PC-3 (cell line): ENCODE results near the gene ADAMTS19. TPM values are rescaled to one million over a fixed set of nuclear protein-coding genes. Genes with fewer than 3 reads are reported as not detected.

ENCODE experiments used
- ATAC-seq: fragments of 200-7000 bp; cut with Tn5 transposase; 2 replicates; pipeline ENCODE4 v1.9.1; 2020; ENCODE audit warnings: mild to moderate bottlenecking, moderate library complexity
- BruUV-seq: library from RNA; stranded (reverse); fragments of 400-500 nt; replicated peaks from 2 replicates; lab custom pipeline; 2021; lab: Mats Ljungman, UMichigan
- CTCF ChIA-PET: fragments of 300-600 bp; sonication (Branson Sonifier 250); formaldehyde crosslinking; loops from one replicate; lab custom pipeline; 2022; ENCODE audit warnings: antibody characterized with exemption; lab: Charles Lee
- POLR2A ChIA-PET: fragments of 300-600 bp; sonication (Branson Sonifier 250); formaldehyde crosslinking; loops from one replicate; lab custom pipeline; 2022; ENCODE audit warnings: antibody characterized with exemption; ENCODE audit not compliant: unreplicated experiment; lab: Charles Lee
- DNase-seq: peaks from one replicate; pipeline ENCODE4 v3.0.0-alpha.2; 2015
- H2AFZ ChIP-seq: fragments of 300-600 bp; sonication (generic); 2 replicates; pipeline ENCODE4 v1.6.0; 2016; ENCODE audit warnings: antibody characterized with exemption, low read length
- H3F3A ChIP-seq: fragments of 300-600 bp; sonication (generic); one replicate; pipeline ENCODE4 v1.6.0; 2017; ENCODE audit warnings: antibody characterized with exemption, low read length, control low read depth, mild to moderate bottlenecking; ENCODE audit not compliant: unreplicated experiment
- H3K27ac ChIP-seq: fragments of 300-600 bp; sonication (generic); 2 replicates; pipeline ENCODE4 v1.5.1; 2016; ENCODE audit warnings: mild to moderate bottlenecking, low read length
- H3K27me3 ChIP-seq: fragments of 300-600 bp; sonication (generic); 2 replicates; pipeline ENCODE4 v1.6.1; 2016; ENCODE audit warnings: low read length, mixed read lengths
- H3K36me3 ChIP-seq: fragments of 300-600 bp; sonication (generic); 2 replicates; pipeline ENCODE4 v1.6.1; 2016; ENCODE audit warnings: low read depth, mixed run types, low read length, mixed read lengths
- H3K4me1 ChIP-seq: fragments of 300-600 bp; sonication (generic); 2 replicates; pipeline ENCODE4 v1.5.1; 2016; ENCODE audit warnings: low read length; ENCODE audit not compliant: insufficient read depth
- H3K4me2 ChIP-seq: fragments of 300-600 bp; sonication (generic); 2 replicates; pipeline ENCODE4 v1.6.0; 2016; ENCODE audit warnings: low read length
- H3K4me3 ChIP-seq: fragments of 300-600 bp; sonication (generic); 2 replicates; pipeline ENCODE4 v1.5.1; 2016; ENCODE audit warnings: mild to moderate bottlenecking, low read length, mixed read lengths
- H3K79me2 ChIP-seq: fragments of 300-600 bp; sonication (generic); 2 replicates; pipeline ENCODE4 v1.6.1; 2017; ENCODE audit warnings: low read length, mixed read lengths
- H3K9ac ChIP-seq: fragments of 300-600 bp; sonication (generic); 2 replicates; pipeline ENCODE4 v1.6.0; 2016; ENCODE audit warnings: mild to moderate bottlenecking, low read length
- H3K9me2 ChIP-seq: fragments of 300-600 bp; sonication (generic); replicated peaks from 2 replicates; pipeline ENCODE4 v1.6.1; 2016; ENCODE audit warnings: mixed run types, low read length, mixed read lengths
- H3K9me3 ChIP-seq: fragments of 300-600 bp; sonication (generic); 2 replicates; pipeline ENCODE4 v1.6.1; 2016; ENCODE audit warnings: low read length, mixed read lengths
- H4K20me1 ChIP-seq: fragments of 300-600 bp; sonication (generic); 2 replicates; pipeline ENCODE4 v1.6.1; 2016; ENCODE audit warnings: low read length, mixed read lengths
- CTCF ChIP-seq: fragments of 300-600 bp; sonication (generic); conservative IDR thresholded peaks from 2 replicates; pipeline ENCODE4 v1.5.1; 2017; ENCODE audit warnings: antibody characterized with exemption, low read depth, mild to moderate bottlenecking, low read length
- EZH2 ChIP-seq: fragments of 300-600 bp; sonication (generic); IDR thresholded peaks from one replicate; pipeline ENCODE4 v1.6.1; 2017; ENCODE audit warnings: antibody characterized with exemption, mild to moderate bottlenecking, low read length; ENCODE audit not compliant: unreplicated experiment
- EZH2phosphoT487 ChIP-seq: fragments of 300-600 bp; sonication (generic); IDR thresholded peaks from 2 replicates; pipeline ENCODE4 v1.6.1; 2018; ENCODE audit warnings: mild to moderate bottlenecking, antibody characterized with exemption, low read length, borderline replicate concordance
- intact Hi-C: fragments of 100-400 bp; cut with micrococcal nuclease; formaldehyde crosslinking; loops from 2 replicates; pipeline ENCODE4 v1.9.0; 2023
- total RNA-seq: library from RNA; depleted of rRNA; stranded (reverse); fragments of >200 nt; gene quantifications from 2 replicates; pipeline ENCODE4 v1.2.3, GENCODE V29; 2014

The ADAMTS19 gene
- total RNA-seq, 1 experiment from 2014 or later: not detected

DNA sequence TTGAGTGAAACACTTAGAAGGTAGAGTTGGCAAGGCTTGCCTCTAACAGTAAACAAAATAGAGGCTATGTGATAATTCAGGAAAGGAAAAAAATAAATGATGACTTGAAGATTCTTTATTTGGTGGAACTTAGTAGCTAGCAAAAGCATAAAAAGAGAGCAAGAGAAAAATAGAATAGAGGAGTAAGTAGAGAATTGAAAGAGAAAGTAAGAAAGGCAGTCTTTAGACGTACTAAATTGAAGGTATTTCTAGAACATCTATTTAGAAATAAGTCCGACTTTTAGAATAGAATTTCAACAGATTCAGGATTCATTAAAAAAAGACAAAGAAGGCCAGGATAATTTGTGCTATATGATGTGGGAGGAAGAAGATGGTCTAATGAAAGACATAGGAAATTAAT lies 159.7 kb downstream of the ADAMTS19 start:
- Histone ChIP-seq H3F3A (no peaks in the 10 kb centered on the region), H2AFZ (no peak overlapping the region), H3K4me2 (no peak overlapping the region), H3K4me3 (no peak overlapping the region), H4K20me1 (no peaks in the 10 kb centered on the region), H3K27ac (no peak overlapping the region), H3K9me2 (no peaks in the 10 kb centered on the region), H3K27me3 (no peaks in the 10 kb centered on the region), H3K4me1 (no peaks in the 10 kb centered on the region), H3K9ac (no peak overlapping the region), H3K9me3 (no peaks in the 10 kb centered on the region), H3K36me3 (no peaks in the 10 kb centered on the region), H3K79me2 (no peaks in the 10 kb centered on the region)
- CTCF ChIA-PET: no interaction called here
- TF ChIP-seq CTCF (no peak), EZH2phosphoT487 (no peak), EZH2 (no peak)
- POLR2A ChIA-PET: no interaction called here
- no peak for ATAC-seq
- BruUV-seq: no TSS peak
- intact Hi-C loops: no loop called here
- DNase-seq: no peak

GRCh38 chr5:129622531-129622930 lies 162.4 kb downstream of the ADAMTS19 start:
- Histone ChIP-seq H3K4me1 (no peaks in the 10 kb centered on the region), H3K4me3 (no peak overlapping the region), H4K20me1 (no peaks in the 10 kb centered on the region), H3K9me2 (no peaks in the 10 kb centered on the region), H3K4me2 (no peak overlapping the region), H3F3A (no peaks in the 10 kb centered on the region), H3K27me3 (no peaks in the 10 kb centered on the region), H3K79me2 (no peaks in the 10 kb centered on the region), H2AFZ (no peak overlapping the region), H3K36me3 (no peaks in the 10 kb centered on the region), H3K9me3 (no peaks in the 10 kb centered on the region), H3K9ac (no peak overlapping the region), H3K27ac (no peak overlapping the region)
- DNase-seq (no peak), ATAC-seq (no peak)
- intact Hi-C loops: no loop called here
- BruUV-seq: no TSS peak
- POLR2A ChIA-PET: no interaction called here
- TF ChIP-seq EZH2phosphoT487 (no peak), CTCF (no peak), EZH2 (no peak)
- CTCF ChIA-PET: no interaction called here

- ATAC-seq: no peak
- TF ChIP-seq EZH2phosphoT487: no peak
- no peak for TF ChIP-seq EZH2
- no peak for TF ChIP-seq CTCF
Measured at GRCh38 chr5:129629575-129629974, 169.5 kb downstream of the ADAMTS19 start.

More at GRCh38 chr5:129629575-129629974, 169.5 kb downstream of the ADAMTS19 start:
- ChIA-PET CTCF (no interaction called here), POLR2A (no interaction called here)
- no TSS peak for BruUV-seq
- Histone ChIP-seq H3K27me3 (no peaks in the 10 kb centered on the region), H2AFZ (no peak overlapping the region), H3K9me2 (no peaks in the 10 kb centered on the region), H3K4me1 (no peaks in the 10 kb centered on the region), H3F3A (no peaks in the 10 kb centered on the region), H3K27ac (no peak overlapping the region), H3K79me2 (no peaks in the 10 kb centered on the region), H3K9ac (no peak overlapping the region), H4K20me1 (no peaks in the 10 kb centered on the region), H3K9me3 (no peaks in the 10 kb centered on the region), H3K4me3 (no peak overlapping the region), H3K36me3 (no peaks in the 10 kb centered on the region), H3K4me2 (no peak overlapping the region)
- DNase-seq: no peak
- intact Hi-C loops: no loop called here
